Activated naive CD8-positive, alpha-beta T cell treated with anti-CD3 and anti-CD28 coated beads, Interleukin-2, amount 50 U/mL, for 24 hours (primary cell): ENCODE data around the gene NMT1.

Experiments used
- ATAC-seq: fragments of 150-1000 bp; cut with Tn5 transposase; one replicate; pipeline ENCODE4 v1.10.0; 2021
- DNase-seq: peaks from one replicate; pipeline ENCODE4 v3.0.0; 2021
- H3K27ac Mint-ChIP-seq: one replicate; pipeline ENCODE4 v1.8.0; 2021; ENCODE audit warnings: mild to moderate bottlenecking, mixed read lengths
- H3K27me3 Mint-ChIP-seq: one replicate; pipeline ENCODE4 v1.8.0; 2021; ENCODE audit warnings: mixed read lengths
- H3K36me3 Mint-ChIP-seq: one replicate; pipeline ENCODE4 v1.8.0; 2021; ENCODE audit warnings: low read depth, mixed read lengths
- H3K4me1 Mint-ChIP-seq: one replicate; pipeline ENCODE4 v1.8.0; 2021; ENCODE audit warnings: mixed read lengths
- H3K4me3 Mint-ChIP-seq: one replicate; pipeline ENCODE4 v1.8.0; 2021; ENCODE audit warnings: mild to moderate bottlenecking, moderate library complexity, mixed read lengths
- H3K9me3 Mint-ChIP-seq: one replicate; pipeline ENCODE4 v1.8.0; 2021; ENCODE audit warnings: mixed read lengths

The NMT1 gene

DNA sequence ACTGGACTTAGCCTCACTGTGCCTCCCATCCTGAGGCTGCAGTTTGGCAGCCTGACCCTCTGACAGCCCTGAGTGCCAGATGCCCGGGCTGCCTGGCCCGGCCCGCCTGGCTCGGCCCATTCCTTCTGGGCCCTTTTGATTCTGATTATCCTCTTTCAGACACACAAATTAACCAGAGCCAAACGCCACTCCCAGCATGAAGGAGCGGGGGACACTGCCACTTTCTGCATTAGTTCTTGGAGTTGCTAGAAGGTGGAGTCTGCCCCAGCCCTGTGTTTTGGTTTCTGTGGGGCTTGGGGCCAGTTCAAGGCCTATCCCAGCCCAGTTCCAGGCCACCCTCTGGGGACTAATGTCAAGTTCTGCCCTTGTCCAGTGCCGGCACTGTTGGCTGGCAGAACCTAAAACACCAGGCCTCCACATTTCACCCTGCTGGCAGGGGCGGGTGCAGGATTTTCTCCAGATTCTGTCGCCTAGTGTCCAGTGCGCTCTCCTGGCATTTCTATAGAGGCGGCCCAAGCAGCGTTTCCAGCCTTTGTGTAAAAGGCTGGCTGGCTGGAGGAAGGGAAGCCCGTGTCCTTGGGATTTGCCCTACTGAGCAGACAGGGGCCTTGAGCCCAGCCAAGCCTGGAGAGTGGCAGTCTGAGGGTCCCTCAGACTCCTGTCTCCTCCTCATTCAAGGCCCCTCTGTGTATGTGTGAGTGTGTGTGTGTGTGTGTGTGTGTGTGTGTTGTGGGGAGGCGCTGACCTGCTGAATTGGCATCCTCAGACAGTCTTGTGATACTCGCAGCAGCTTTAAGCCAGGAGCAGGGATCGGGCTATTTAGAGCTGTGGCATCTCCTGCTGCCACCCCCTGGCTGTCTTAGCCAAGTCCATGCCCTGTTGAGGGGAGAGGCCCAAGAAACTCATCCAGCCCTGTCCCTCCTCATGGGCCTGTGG, 49.8 kb downstream of the NMT1 start:
- DNase-seq (no peak), ATAC-seq (no peak)
- H3K27me3 Mint-ChIP-seq, result no peaks in the 10 kb centered on the region
- H3K36me3 Mint-ChIP-seq, result peaks cover 7% of the 10 kb centered on the region
- H3K27ac Mint-ChIP-seq, result no peak overlapping the region
- no peaks in the 10 kb centered on the region for H3K9me3 Mint-ChIP-seq
- H3K4me3 Mint-ChIP-seq, result no peak overlapping the region
- H3K4me1 Mint-ChIP-seq, result no peaks in the 10 kb centered on the region

DNA sequence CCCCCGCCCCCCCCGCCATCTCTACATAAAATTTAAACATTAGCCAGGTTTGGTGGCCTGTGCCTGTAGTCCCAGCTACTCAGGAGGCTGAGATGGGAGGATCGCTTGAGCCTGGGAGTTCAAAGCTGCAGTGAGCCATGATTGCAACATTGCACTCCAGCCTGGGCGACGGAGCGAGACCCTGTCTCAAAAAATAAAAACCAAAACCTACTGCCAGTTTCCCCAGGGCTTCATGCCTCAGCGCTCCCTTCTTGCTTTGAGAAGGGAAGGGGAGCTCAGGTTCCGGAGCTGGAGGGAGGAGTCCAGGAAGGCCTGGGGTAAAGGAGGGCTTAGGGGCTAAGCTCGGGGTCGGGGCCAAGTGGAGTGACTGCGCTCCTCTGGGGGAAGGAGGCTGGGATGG, 50.7 kb downstream of the NMT1 start:
- no peak for DNase-seq

DNA sequence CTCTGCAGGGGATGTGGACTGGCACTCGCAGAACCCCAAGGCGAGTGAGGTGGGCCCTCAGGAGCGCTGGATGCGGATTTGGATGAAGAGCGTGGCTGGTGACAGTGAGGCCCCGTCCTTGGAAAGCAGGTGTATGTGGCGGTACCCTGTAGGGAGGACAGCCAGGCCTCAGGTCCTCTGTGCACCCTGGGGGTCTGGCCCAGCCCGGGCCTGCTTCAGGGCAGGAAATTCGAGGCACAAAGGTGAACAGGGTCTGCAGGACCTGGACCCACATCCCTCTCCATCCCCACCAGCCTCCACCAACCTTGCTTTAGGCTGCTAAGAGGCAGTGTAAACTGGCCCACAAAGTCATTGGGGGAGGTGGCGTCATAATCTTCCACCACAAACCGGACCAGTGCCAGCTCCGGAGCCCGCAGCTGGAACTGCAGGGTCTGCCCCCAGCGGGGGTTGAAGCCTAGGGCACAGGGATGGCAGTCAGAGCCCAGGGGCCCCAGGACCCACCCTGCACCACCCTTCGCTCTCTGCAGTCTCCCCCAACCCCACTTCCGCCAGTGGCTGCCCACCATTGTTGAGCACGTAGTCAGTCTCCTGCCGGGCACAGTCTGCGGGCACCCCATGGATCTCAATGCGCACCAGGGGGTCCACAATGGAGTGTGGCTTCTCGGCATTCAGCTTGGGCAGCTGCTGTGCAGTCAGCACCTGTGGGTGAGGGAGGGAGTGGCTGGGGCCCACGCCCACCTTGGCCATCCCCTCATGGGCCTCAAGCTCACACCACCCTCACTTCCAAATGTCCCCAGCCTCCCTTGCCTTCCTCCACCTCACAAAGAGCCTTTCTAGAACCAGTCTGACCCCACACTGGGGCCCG, 51.7 kb downstream of the NMT1 start:
- DNase-seq, result no peak
- H3K27ac Mint-ChIP-seq, result no peak overlapping the region
- H3K4me1 Mint-ChIP-seq, result no peaks in the 10 kb centered on the region
- no peaks in the 10 kb centered on the region for H3K9me3 Mint-ChIP-seq
- no peak for ATAC-seq
- H3K27me3 Mint-ChIP-seq, result no peaks in the 10 kb centered on the region
- H3K36me3 Mint-ChIP-seq, result peaks cover 1% of the 10 kb centered on the region
- no peak overlapping the region for H3K4me3 Mint-ChIP-seq

More for the DNA sequence above, 50.7 kb downstream of the NMT1 start:
- peaks cover 3% of the 10 kb centered on the region for H3K36me3 Mint-ChIP-seq
- no peak for ATAC-seq
- H3K4me3 Mint-ChIP-seq, result no peak overlapping the region
- H3K27me3 Mint-ChIP-seq, result no peaks in the 10 kb centered on the region
- no peak overlapping the region for H3K27ac Mint-ChIP-seq
- H3K9me3 Mint-ChIP-seq, result no peaks in the 10 kb centered on the region
- no peaks in the 10 kb centered on the region for H3K4me1 Mint-ChIP-seq

DNA sequence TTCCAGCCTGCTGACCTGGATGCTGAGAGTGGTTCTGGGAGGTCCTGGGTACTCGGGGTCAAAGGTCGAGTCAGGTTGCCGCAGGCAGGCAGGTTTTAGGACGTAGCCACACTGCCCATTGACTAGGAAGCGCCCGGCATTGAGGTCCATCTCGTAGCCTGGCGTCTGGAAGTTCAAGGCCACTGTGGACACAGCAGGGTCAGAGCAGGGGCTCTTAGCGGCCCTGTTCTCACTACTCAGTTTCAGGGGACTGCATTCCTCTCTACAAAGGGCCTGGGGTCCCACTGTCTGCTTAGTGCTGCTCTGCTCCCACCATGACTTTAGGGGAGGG, 52.3 kb downstream of the NMT1 start:
- Mint-ChIP-seq H3K4me3 (no peak overlapping the region), H3K36me3 (no peaks in the 10 kb centered on the region), H3K4me1 (no peaks in the 10 kb centered on the region), H3K27me3 (no peaks in the 10 kb centered on the region), H3K27ac (no peak overlapping the region), H3K9me3 (no peaks in the 10 kb centered on the region)
- ATAC-seq, result no peak
- DNase-seq, result no peak

DNA sequence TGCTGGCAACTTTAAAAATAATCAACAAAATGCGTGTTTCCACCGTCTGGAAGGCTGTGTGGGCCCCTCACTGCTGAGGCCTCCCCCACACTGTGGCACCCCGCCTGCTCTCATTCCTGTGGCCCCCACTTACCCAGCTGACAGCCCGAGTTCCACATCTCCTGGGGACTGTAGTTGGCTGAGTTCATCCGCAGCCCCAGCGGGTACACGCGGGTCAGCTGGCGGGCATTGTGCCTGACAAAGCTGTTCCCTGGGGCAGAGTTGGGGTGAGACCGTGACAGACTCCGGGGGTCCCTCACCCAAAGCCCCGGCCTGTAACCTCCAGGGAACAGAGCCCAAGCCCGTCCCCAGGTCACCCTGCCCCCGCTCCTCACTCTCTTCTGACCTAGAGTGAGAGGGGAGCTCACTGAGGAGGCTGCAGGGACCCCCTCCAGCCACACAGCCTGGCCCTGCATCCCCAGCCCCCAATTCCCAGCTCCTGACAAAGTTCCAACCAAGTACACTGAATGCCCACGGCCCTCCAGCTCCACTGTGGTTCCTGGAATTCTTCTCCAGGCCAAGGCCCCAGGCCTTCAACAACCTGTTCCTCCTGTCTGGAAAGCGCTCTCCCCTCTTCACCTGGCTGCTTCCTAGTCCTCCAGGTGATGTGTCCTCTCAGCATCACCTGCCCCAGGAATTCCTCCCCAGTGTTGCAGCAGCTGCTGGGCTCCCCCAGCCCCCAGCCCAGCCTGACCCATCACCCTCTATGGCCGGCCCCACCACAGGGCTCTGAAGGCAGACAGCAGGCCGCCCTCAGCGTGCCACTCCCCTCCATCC, 53.2 kb downstream of the NMT1 start:
- H3K27ac Mint-ChIP-seq, result no peak overlapping the region
- H3K36me3 Mint-ChIP-seq, result no peaks in the 10 kb centered on the region

DNA sequence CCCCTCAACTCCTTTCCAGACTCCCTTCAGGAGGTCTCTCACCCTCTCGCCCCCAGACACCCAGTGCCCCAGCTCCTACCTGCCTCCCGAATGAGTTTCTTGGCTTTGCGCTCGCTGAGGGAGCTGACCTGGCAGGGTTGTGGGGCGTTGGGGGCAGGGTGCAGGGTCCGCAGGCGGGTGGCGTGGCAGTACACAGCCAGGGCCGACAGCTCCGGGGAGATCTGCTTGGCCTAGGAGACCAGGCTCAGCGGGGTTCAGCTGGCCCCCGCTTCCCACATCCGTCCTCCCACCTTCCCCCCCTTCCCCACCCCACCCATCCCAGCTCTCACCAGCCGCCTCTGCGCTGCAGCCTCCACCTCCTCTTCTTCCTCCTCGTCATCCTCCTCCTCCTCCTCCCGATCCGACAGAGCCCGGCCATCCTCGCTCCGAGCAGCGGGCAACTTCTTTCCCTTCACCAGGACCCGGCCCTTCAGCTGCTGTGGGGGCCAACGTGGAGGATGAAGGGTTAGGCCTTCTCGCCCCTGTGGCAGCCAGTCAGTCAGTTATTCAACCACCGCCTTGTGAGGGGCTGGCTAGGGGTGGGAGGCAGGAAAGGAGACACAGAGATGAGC, 54.0 kb downstream of the NMT1 start:
- Mint-ChIP-seq H3K27me3 (no peaks in the 10 kb centered on the region), H3K27ac (no peak overlapping the region), H3K4me1 (no peaks in the 10 kb centered on the region), H3K4me3 (no peak overlapping the region), H3K36me3 (no peaks in the 10 kb centered on the region), H3K9me3 (no peaks in the 10 kb centered on the region)
- DNase-seq (no peak), ATAC-seq (no peak)

More for the DNA sequence above, 53.2 kb downstream of the NMT1 start:
- Mint-ChIP-seq H3K9me3 (no peaks in the 10 kb centered on the region), H3K27me3 (no peaks in the 10 kb centered on the region), H3K4me3 (no peak overlapping the region), H3K4me1 (no peaks in the 10 kb centered on the region)
- DNase-seq (no peak), ATAC-seq (no peak)

DNA sequence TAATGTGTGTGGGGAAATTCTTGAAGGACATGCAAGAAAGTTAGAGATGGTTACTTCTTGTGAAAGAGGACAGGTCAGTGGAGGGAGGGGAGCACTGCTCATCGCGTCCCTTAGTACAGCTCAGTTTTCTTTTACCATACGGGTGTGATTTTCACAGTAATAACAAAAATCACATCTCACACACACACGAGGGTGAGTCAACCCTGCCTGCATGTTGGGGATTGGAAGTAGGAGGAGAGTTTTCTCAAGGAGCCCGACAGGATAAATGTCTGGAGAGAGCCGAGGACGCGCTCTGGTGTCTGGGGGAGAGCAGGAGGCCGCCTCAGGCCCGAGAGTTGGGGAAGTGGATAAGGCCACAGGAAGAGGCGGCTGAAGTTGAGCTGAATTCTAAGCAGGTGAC, 54.8 kb downstream of the NMT1 start:
- Mint-ChIP-seq H3K9me3 (no peaks in the 10 kb centered on the region), H3K27ac (no peak overlapping the region), H3K4me3 (no peak overlapping the region), H3K36me3 (no peaks in the 10 kb centered on the region), H3K27me3 (no peaks in the 10 kb centered on the region), H3K4me1 (no peaks in the 10 kb centered on the region)
- DNase-seq, result no peak
- no peak for ATAC-seq

DNA sequence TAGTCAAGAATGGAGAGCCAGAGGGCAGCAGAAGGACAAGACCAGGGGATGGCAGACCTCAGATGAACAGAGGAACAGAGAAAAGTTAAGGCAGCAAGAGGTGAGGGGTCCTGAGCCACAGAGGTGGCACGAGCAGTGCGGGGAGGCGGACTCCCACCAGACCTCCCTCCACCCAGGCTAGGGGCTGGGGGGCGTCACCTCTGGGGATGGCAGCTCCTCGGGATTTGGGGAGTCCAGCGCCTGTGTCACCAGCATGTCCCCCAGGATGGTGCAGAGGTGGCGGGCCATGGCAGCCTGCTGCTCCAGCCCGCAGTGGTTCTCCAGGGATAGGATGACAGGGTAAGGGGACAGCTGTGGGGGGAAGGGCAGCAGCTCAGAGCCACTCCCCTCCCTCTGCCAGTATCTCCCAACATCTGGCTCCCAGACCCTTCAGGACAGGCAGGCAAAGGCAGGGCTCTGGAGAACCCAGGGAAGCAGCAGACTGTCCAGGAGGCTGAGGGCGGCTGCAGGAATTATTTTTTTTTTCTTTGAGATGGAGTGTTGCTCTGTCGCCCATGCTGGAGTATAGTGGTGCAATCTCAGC, 55.4 kb downstream of the NMT1 start:
- Mint-ChIP-seq H3K36me3 (no peaks in the 10 kb centered on the region), H3K27me3 (no peaks in the 10 kb centered on the region), H3K4me1 (no peaks in the 10 kb centered on the region), H3K9me3 (no peaks in the 10 kb centered on the region), H3K4me3 (no peak overlapping the region), H3K27ac (no peak overlapping the region)
- ATAC-seq, result no peak
- DNase-seq, result no peak

DNA sequence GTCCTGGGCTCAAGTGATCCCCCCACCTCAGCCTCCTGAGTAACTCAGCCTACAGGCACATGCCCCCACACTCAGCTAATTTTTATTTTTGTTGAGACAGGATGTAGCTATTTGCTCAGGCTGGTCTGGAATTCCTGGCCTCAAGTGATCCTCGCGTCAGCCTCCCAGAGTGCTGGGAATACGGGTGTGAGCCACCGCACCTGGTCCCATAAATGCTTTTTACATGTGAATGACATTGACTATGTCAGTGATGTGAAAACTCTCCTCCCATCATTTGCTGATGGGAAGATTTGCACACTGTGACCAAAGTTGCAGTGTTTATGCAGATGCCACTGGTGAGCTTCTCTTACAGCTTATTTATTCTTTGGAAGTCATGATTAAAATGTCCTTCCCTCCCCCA, 56.2 kb downstream of the NMT1 start:
- Mint-ChIP-seq H3K9me3 (no peaks in the 10 kb centered on the region), H3K4me1 (no peaks in the 10 kb centered on the region), H3K27ac (no peak overlapping the region), H3K4me3 (no peak overlapping the region), H3K27me3 (peaks cover 2% of the 10 kb centered on the region), H3K36me3 (no peaks in the 10 kb centered on the region)
- no peak for DNase-seq
- no peak for ATAC-seq

DNA sequence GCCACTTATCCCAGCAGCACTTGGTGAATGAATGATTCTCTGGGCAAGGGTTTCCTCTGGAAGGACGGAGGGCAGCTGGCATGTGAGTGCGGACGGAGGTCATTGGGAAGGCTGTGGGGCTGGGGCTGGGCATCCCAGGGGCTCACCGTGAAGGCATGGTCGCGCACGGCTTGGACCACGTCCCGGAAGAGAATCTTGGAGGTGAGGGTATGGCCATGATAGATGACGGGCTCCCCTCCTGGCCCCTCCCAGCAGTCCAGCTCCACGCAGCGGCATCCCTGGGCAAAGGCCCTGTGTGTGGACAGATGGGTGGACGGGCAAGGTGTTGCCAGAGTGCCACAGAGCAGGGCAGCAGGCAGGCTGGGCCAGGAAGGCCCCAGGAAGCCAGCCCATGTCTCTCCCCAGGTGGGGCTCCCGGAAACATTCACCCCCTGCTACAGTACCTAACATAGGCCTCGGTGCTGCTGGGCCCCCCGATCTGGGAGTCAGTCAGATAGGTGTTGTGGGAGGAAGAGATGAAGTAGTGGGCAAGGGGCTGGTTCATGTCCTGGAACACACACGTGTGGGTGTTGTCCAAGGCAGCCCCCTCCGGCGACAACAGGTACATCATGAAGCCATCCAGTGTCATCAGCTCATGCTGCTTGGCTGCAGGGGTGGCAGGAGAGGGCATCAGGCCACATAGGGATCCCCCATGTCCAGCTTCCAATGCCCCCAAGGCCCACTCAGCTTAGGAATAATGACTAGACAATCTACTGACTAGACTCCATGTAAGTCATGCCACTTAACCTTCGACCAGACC, 56.9 kb downstream of the NMT1 start:
- Mint-ChIP-seq H3K27ac (no peak overlapping the region), H3K9me3 (no peaks in the 10 kb centered on the region), H3K36me3 (no peaks in the 10 kb centered on the region), H3K27me3 (peaks cover 2% of the 10 kb centered on the region), H3K4me1 (no peaks in the 10 kb centered on the region), H3K4me3 (no peak overlapping the region)
- ATAC-seq (no peak), DNase-seq (no peak)

DNA sequence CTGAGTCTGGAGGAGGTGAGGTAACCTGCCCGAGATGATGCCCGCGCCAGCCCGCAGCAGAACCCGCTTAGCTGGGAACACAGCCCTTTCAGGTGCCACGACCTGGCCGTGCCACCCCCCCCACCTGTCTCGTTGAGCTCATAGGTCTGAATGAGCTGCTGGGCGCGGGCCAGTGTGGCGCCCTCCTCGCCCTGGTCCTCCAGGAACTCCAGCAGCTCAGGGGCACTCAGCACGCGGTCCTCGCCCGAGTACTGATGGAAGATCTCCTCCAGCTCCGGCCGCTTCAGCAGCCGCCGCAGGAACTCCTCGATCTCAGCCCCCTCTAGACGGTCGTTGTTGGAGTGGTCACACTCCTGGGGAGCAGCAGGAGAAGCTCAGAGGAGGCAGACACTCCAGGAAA, 57.6 kb downstream of the NMT1 start:
- no peak for DNase-seq
- Mint-ChIP-seq H3K36me3 (no peaks in the 10 kb centered on the region), H3K27ac (no peak overlapping the region), H3K4me3 (no peak overlapping the region), H3K4me1 (no peaks in the 10 kb centered on the region), H3K9me3 (no peaks in the 10 kb centered on the region), H3K27me3 (peaks cover 2% of the 10 kb centered on the region)
- ATAC-seq, result no peak

DNA sequence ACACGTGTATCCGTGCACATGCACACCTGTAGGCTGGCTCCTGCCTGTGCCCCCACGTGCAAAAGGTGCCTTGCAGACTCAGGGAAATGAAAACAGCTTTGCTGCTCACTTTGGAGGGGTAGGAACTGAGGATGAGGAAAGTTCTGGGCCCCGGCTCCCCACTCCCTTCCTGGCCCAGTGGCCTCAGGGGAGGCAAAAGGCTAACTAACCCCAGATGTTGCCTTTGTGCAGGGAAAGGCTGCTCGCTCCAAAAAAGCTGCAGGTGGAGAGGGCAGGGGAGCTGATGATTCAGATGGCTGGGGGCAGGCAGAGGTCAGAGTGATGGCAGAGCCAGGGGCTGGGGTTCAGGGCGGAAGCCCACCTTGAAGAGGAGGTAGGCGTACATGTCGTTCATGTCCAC, 58.8 kb downstream of the NMT1 start:
- no peak for ATAC-seq
- H3K4me3 Mint-ChIP-seq, result no peak overlapping the region
- H3K27me3 Mint-ChIP-seq, result peaks cover 2% of the 10 kb centered on the region
- no peaks in the 10 kb centered on the region for H3K9me3 Mint-ChIP-seq
- H3K27ac Mint-ChIP-seq, result no peak overlapping the region
- H3K36me3 Mint-ChIP-seq, result no peaks in the 10 kb centered on the region
- no peak for DNase-seq
- peaks cover 5% of the 10 kb centered on the region for H3K4me1 Mint-ChIP-seq

DNA sequence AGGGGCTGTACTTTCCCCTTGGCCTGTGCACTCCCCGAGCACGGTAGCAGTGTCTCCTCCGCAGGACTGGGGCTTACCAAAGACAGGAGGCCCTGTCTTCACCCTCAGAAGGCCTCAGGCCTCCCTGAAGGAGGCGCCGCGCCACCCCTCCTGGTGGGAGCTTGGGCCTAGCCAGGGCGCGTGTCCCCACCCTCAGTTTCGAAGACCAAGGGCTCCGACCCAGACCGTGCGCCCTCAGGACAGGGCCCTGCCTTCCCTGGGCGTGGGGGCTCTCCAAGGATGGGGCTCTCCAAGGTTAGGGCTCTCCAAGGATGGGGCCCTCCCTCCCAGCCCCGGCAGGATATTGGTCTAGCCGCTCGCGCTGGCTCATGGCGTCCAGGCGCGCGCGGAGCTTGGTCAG, 59.4 kb downstream of the NMT1 start:
- H3K4me3 Mint-ChIP-seq, result no peak overlapping the region
- H3K27ac Mint-ChIP-seq, result no peak overlapping the region
- peaks cover 2% of the 10 kb centered on the region for H3K27me3 Mint-ChIP-seq
- H3K4me1 Mint-ChIP-seq, result peaks cover 5% of the 10 kb centered on the region
- ATAC-seq (no peak), DNase-seq (no peak)
- H3K9me3 Mint-ChIP-seq, result no peaks in the 10 kb centered on the region
- H3K36me3 Mint-ChIP-seq, result no peaks in the 10 kb centered on the region
